ENCODE measurements around the gene PLA1A. TPM values are rescaled to one million over a fixed set of nuclear protein-coding genes. Genes with fewer than 3 reads are reported as not detected.
"Not testable (repeated sequence)": the region's sequence is repeated elsewhere in the genome, so short reads cannot be mapped to it uniquely, and the experiment has no call there.

Gene PLA1A, protein sequence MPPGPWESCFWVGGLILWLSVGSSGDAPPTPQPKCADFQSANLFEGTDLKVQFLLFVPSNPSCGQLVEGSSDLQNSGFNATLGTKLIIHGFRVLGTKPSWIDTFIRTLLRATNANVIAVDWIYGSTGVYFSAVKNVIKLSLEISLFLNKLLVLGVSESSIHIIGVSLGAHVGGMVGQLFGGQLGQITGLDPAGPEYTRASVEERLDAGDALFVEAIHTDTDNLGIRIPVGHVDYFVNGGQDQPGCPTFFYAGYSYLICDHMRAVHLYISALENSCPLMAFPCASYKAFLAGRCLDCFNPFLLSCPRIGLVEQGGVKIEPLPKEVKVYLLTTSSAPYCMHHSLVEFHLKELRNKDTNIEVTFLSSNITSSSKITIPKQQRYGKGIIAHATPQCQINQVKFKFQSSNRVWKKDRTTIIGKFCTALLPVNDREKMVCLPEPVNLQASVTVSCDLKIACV
- total RNA-seq (1 to 10 TPM; 2.1 to 5.7 TPM), polyA plus RNA-seq (1 to 10 TPM in 1 of 2 donors, under 1 TPM in 1; 0.50 to 4.0 TPM)
- long read RNA-seq, donor 1, transcript PLA1A-201 (11 exons, 1,786 nt): major isoform, 6 of 9 reads
- long read RNA-seq, donor 1, partial matches to known transcripts: 1 of 9 reads
- long read RNA-seq, donor 1, other reads (novel, unspliced or antisense): 2 of 9 reads
- long read RNA-seq, donor 2, partial matches to known transcripts: 1 of 5 reads
- long read RNA-seq, donor 2, other reads (novel, unspliced or antisense): 0 of 5 reads

DNA sequence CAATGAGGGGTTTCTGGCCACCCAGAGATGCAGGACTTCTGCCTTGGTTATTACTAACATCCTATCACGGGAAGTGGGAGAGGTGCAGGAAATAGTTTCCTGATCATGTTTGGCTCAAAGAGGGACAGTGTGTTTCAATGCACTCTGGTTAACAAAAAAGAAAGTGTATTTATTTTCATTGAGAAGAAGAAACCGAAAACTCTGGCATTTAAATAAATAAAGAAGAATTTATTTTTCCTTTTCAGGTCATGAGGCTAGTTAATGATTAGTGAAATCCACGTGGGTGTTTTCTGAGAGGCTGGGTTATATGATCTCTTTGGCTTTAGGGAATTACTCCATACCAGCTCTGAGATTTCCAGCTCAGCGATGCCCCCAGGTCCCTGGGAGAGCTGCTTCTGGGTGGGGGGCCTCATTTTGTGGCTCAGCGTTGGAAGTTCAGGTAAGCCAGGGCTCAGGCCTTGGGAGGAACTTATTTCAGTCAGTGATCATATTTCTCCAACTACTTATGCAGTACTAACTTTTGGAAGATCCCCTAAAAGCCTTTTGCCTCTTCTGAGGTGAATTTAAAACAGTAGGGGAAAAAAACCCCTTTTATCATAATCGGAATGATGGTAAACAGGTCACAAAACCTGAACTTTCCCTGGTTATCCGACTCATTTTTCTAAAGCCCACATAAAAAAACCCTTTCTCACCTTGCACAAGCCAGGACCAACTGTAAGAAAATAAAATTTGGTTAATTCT lies at the start of gene PLA1A:
TSS of gene PLA1A (plus strand) at position 338 of the 741 bp plus-strand sequence. CDS start at position 367, 29 bp downstream.
- Histone ChIP-seq H3K36me3 (ENCODE audit: control insufficient read depth in 1 of 2, insufficient read depth in 2 of 2, low read length in 1 of 2) (no peaks in the 10 kb centered on the region), H3K27me3 (ENCODE audit: control insufficient read depth in 1 of 2, insufficient read depth in 2 of 2, low read length in 1 of 2) (no peaks in the 10 kb centered on the region), H3K4me1 (ENCODE audit: control insufficient read depth in 1 of 2, insufficient read depth in 2 of 2, low read length in 2 of 2) (no peaks in the 10 kb centered on the region), H3K4me3 (ENCODE audit: low read length in 2 of 2) (no peak within 1 kb of the TSS), H3K27ac (ENCODE audit: low read depth in 1 of 2, low read length in 2 of 2) (no peak within 1 kb of the TSS), H3K9me3 (ENCODE audit: control insufficient read depth, low read length) (no peaks in the 10 kb centered on the region)
- ATAC-seq (ENCODE audit: low FRiP score) (no peak), DNase-seq (no peak)
- intact Hi-C loops (cut with DNase I): no loop called here
- WGBS, 2 donors: 76 to 79% methylated on average over 7 of the region's 7 CpGs

DNA sequence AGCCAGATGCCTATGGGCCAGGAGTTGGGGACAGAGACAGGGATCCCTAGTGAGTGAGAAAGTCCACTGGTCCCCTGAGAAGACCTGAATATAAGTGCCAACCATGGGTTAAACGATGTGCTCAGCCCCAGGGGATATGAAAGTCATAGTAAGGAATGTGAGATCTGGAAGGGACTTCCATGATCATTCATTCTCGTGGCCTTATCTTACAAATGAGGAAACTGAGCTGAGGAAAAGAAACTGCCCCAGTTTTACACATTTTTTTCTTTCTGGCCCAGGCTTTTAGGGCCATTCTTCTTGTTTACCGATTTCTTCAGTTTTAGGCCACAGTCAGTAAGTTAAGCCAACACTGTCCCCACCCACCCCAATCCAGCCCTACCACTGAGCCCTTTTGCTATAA lies 49.3 kb upstream of the PLA1A start:
- intact Hi-C loops (cut with DNase I): no loop called here
- no peaks in the 10 kb centered on the region for H3K36me3 ChIP-seq (ENCODE audit: control insufficient read depth in 1 of 2, insufficient read depth in 2 of 2, low read length in 1 of 2)
- DNase-seq (no peak), ATAC-seq (ENCODE audit: low FRiP score) (no peak)
- H3K9me3 ChIP-seq (ENCODE audit: control insufficient read depth, low read length): no peaks in the 10 kb centered on the region
- H3K27me3 ChIP-seq (ENCODE audit: control insufficient read depth in 1 of 2, insufficient read depth in 2 of 2, low read length in 1 of 2): no peaks in the 10 kb centered on the region
- no peak overlapping the region for H3K27ac ChIP-seq (ENCODE audit: low read depth in 1 of 2, low read length in 2 of 2)
- no peak overlapping the region for H3K4me3 ChIP-seq (ENCODE audit: low read length in 2 of 2)
- no peaks in the 10 kb centered on the region for H3K4me1 ChIP-seq (ENCODE audit: control insufficient read depth in 1 of 2, insufficient read depth in 2 of 2, low read length in 2 of 2)
- WGBS, 2 donors: 46 to 49% methylated on average over 3 of the region's 3 CpGs

DNA sequence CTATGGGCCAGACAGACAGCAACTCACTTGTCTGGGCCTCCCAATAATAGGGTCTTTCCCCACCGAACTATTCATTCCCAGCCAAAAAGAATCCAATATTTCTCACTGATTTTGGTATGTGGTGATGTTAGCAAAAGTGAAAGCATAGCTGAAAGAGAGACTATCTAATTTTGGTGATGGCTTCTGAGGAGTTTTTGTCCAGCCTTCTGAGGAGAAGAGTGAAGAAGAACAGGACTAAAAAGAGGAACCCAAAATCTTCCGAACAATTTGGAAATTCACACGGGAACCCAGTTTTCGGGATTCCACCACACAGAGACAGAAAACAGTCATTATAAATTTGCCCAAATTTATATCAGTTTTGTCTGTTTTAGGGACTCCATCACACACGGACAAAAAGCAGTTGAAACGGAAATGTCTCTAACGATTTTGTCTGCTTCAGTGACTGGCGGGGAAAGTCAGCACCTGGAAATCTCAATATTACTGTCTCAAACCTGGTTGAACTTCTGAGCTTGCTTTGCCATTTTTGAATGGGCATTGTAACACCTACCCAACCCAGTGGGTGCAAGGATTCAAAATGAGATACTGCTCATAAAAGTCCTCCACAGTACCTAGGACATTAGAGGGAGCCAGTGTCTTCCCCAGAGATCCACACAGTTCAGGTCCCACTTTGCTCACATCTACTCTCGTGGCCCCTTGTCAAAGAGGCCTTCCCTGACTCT lies 47.3 kb upstream of the PLA1A start:
- WGBS, 2 donors: 91 to 92% methylated on average over 9 of the region's 9 CpGs
- Histone ChIP-seq H3K9me3 (ENCODE audit: control insufficient read depth, low read length) (no peaks in the 10 kb centered on the region), H3K36me3 (ENCODE audit: control insufficient read depth in 1 of 2, insufficient read depth in 2 of 2, low read length in 1 of 2) (no peaks in the 10 kb centered on the region), H3K27ac (ENCODE audit: low read depth in 1 of 2, low read length in 2 of 2) (no peak overlapping the region), H3K27me3 (ENCODE audit: control insufficient read depth in 1 of 2, insufficient read depth in 2 of 2, low read length in 1 of 2) (no peaks in the 10 kb centered on the region), H3K4me3 (ENCODE audit: low read length in 2 of 2) (no peak overlapping the region), H3K4me1 (ENCODE audit: control insufficient read depth in 1 of 2, insufficient read depth in 2 of 2, low read length in 2 of 2) (no peaks in the 10 kb centered on the region)
- ATAC-seq (ENCODE audit: low FRiP score): no peak
- intact Hi-C loops (cut with DNase I): no loop called here
- DNase-seq: no peak

DNA sequence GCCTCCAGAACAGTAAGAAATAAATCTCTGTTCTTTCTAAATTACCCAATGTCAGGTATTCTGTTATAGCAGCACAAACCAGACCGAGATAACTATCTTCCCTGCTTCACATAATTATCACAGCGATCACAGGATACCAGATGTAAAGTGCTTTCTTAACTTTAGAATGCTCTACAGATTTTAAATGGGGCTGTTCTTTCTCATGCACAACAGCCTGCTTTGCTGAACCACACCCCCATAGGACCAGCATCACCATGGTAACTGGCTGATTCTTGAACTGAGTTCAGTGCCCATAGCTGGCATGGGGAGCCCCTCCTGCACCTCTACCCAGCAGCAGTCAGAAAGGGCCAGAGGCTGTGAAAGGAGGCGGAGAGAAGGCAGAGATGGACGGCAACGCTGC lies 46.1 kb upstream of the PLA1A start:
- 89 to 95% methylated on average over 5 of the region's 5 CpGs for WGBS, 2 donors
- ATAC-seq (ENCODE audit: low FRiP score): no peak

DNA sequence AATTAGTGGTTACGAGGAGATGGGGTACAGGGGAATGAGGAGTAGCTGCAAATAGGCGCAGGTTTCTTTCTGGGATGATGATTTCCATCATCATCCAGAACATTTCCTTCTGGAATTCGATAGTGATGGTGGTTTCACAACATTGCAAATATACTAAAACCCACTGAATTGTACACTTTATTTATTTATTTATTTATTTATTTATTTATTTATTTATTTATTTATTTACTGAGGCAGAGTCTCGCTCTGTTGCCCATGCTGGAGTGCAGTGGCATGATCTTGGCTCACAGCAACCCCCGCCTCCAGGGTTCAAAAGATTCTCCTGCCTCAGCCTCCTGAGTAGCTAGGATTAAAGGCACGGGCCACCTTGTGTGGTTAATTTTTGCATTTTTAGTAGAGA lies 44.8 kb upstream of the PLA1A start:
- H3K4me1 ChIP-seq (ENCODE audit: control insufficient read depth in 1 of 2, insufficient read depth in 2 of 2, low read length in 2 of 2); H3K27me3 ChIP-seq (ENCODE audit: control insufficient read depth in 1 of 2, insufficient read depth in 2 of 2, low read length in 1 of 2); H3K27ac ChIP-seq (ENCODE audit: low read depth in 1 of 2, low read length in 2 of 2); ATAC-seq (ENCODE audit: low FRiP score); H3K9me3 ChIP-seq (ENCODE audit: control insufficient read depth, low read length); H3K4me3 ChIP-seq (ENCODE audit: low read length in 2 of 2); H3K36me3 ChIP-seq (ENCODE audit: control insufficient read depth in 1 of 2, insufficient read depth in 2 of 2, low read length in 1 of 2); intact Hi-C loops (cut with DNase I); DNase-seq: not testable (repeated sequence)
- WGBS, 2 donors: 92 to 94% methylated on average over 6 of the region's 6 CpGs

More for the DNA sequence above, 46.1 kb upstream of the PLA1A start:
- Histone ChIP-seq H3K9me3 (ENCODE audit: control insufficient read depth, low read length) (no peaks in the 10 kb centered on the region), H3K27me3 (ENCODE audit: control insufficient read depth in 1 of 2, insufficient read depth in 2 of 2, low read length in 1 of 2) (no peaks in the 10 kb centered on the region), H3K4me3 (ENCODE audit: low read length in 2 of 2) (no peak overlapping the region), H3K27ac (ENCODE audit: low read depth in 1 of 2, low read length in 2 of 2) (no peak overlapping the region), H3K4me1 (ENCODE audit: control insufficient read depth in 1 of 2, insufficient read depth in 2 of 2, low read length in 2 of 2) (no peaks in the 10 kb centered on the region), H3K36me3 (ENCODE audit: control insufficient read depth in 1 of 2, insufficient read depth in 2 of 2, low read length in 1 of 2) (no peaks in the 10 kb centered on the region)
- no peak for DNase-seq
- intact Hi-C loops (cut with DNase I): no loop called here

DNA sequence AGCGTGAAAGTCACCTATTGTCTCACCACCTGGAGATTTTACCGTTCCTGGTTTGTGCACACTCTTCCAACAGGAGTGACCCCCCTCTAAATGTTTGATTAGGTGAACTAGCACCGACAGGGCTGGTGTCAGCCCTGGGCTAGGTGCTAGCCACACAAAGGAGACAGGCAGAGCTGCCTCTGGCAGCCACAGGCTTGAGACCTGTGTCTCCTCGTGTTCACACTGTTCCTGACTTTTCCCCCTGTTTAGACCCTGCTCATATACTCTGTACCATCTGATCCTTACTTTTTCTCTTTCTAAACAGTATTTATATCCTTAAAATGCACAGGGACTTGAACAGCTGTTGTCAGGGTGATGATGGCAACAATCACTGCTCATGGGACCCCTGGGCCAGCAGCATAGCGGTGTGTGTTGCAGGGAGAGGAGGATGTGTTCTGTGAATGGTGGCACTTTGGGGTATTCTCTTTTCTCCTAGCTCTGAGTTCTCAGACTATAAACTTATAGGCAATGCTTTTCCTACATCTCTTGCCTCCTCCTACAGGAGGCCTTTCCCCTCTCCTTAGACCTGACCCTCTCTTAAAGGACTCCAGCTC lies 43.8 kb upstream of the PLA1A start:
- intact Hi-C loops (cut with DNase I): no loop called here
- DNase-seq: no peak
- ATAC-seq (ENCODE audit: low FRiP score): peak; percentile 11
- H3K36me3 ChIP-seq (ENCODE audit: control insufficient read depth in 1 of 2, insufficient read depth in 2 of 2, low read length in 1 of 2): no peaks in the 10 kb centered on the region
- no peaks in the 10 kb centered on the region for H3K9me3 ChIP-seq (ENCODE audit: control insufficient read depth, low read length)
- H3K27me3 ChIP-seq (ENCODE audit: control insufficient read depth in 1 of 2, insufficient read depth in 2 of 2, low read length in 1 of 2): no peaks in the 10 kb centered on the region
- no peak overlapping the region for H3K4me3 ChIP-seq (ENCODE audit: low read length in 2 of 2)
- no peak overlapping the region for H3K27ac ChIP-seq (ENCODE audit: low read depth in 1 of 2, low read length in 2 of 2)
- 65 to 69% methylated on average over 5 of the region's 5 CpGs for WGBS, 2 donors
- H3K4me1 ChIP-seq (ENCODE audit: control insufficient read depth in 1 of 2, insufficient read depth in 2 of 2, low read length in 2 of 2): no peaks in the 10 kb centered on the region

DNA sequence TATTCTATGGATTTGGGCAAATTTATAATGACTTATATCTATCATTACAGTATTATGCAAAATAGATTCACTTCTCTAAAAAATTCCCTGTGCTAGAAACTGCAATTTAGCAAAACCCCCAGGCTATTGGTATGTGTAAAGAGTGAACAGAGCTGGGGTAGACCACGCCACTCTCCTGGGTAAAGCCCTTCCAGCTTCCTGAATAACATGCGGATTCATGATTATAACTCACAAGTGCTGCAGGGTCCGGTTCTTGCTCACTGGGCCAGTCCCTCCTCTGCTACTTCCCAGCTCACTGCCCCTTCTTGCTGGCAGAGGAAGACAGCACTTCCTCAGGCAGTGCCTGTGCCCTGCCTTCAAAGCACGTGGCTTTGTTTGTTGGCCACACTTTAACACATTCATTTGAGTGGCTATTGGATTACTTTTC lies 42.4 kb upstream of the PLA1A start:
- H3K27ac ChIP-seq (ENCODE audit: low read depth in 1 of 2, low read length in 2 of 2): no peak overlapping the region
- DNase-seq: peak; percentile 68 to 72
- no peaks in the 10 kb centered on the region for H3K9me3 ChIP-seq (ENCODE audit: control insufficient read depth, low read length)
- H3K4me1 ChIP-seq (ENCODE audit: control insufficient read depth in 1 of 2, insufficient read depth in 2 of 2, low read length in 2 of 2): no peaks in the 10 kb centered on the region
- H3K36me3 ChIP-seq (ENCODE audit: control insufficient read depth in 1 of 2, insufficient read depth in 2 of 2, low read length in 1 of 2): no peaks in the 10 kb centered on the region
- H3K27me3 ChIP-seq (ENCODE audit: control insufficient read depth in 1 of 2, insufficient read depth in 2 of 2, low read length in 1 of 2): no peaks in the 10 kb centered on the region
- intact Hi-C loops (cut with DNase I): no loop called here
- ATAC-seq (ENCODE audit: low FRiP score): peak; percentile 53
- 63 to 71% methylated on average over 4 of the region's 4 CpGs for WGBS, 2 donors
- no peak overlapping the region for H3K4me3 ChIP-seq (ENCODE audit: low read length in 2 of 2)

DNA sequence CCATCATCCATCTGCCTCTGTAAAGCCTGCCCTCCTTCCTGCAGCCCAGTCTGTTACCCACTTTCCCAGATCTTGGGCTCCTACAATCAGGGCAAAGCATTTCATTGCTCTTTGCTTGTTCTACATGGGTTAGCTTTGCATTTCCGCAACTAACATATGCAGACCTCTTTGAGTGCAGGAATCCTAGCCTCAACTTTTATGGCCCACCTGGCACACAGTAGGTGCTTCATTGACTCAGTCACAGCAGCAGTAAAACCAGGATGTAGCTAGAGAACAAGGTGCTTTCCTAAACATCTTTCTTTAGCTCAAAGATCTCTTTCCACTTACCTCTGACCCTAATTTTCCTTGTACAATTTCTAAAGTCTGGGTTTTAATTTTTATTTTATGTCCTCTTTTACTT lies 41.8 kb upstream of the PLA1A start:
- Histone ChIP-seq H3K4me1 (ENCODE audit: control insufficient read depth in 1 of 2, insufficient read depth in 2 of 2, low read length in 2 of 2) (no peaks in the 10 kb centered on the region), H3K36me3 (ENCODE audit: control insufficient read depth in 1 of 2, insufficient read depth in 2 of 2, low read length in 1 of 2) (no peaks in the 10 kb centered on the region), H3K27ac (ENCODE audit: low read depth in 1 of 2, low read length in 2 of 2) (no peak overlapping the region), H3K27me3 (ENCODE audit: control insufficient read depth in 1 of 2, insufficient read depth in 2 of 2, low read length in 1 of 2) (no peaks in the 10 kb centered on the region), H3K4me3 (ENCODE audit: low read length in 2 of 2) (no peak overlapping the region), H3K9me3 (ENCODE audit: control insufficient read depth, low read length) (no peaks in the 10 kb centered on the region)
- no peak for ATAC-seq (ENCODE audit: low FRiP score)
- WGBS, 2 donors: 95 to 98% methylated on average over 1 of the region's 1 CpG
- DNase-seq: no peak
- intact Hi-C loops (cut with DNase I): no loop called here

All from aorta (tissue), 5 donors.